GM12874 (cell line): ENCODE data around the gene TFIP11.

Source experiments
- TF ChIP-seq, protein P1 (sequence below): IDR thresholded peaks from 2 replicates; pipeline ENCODE4 v1.5.1; 2011; ENCODE audit warnings: low read depth, mild to moderate bottlenecking, control low read depth, low read length, moderate library complexity; ENCODE audit not compliant: insufficient read depth

TFIP11 gene

GRCh38 chr22:26482161-26482560 is 30.1 kb downstream of the TFIP11 start:
- TF ChIP-seq, protein P1, sequence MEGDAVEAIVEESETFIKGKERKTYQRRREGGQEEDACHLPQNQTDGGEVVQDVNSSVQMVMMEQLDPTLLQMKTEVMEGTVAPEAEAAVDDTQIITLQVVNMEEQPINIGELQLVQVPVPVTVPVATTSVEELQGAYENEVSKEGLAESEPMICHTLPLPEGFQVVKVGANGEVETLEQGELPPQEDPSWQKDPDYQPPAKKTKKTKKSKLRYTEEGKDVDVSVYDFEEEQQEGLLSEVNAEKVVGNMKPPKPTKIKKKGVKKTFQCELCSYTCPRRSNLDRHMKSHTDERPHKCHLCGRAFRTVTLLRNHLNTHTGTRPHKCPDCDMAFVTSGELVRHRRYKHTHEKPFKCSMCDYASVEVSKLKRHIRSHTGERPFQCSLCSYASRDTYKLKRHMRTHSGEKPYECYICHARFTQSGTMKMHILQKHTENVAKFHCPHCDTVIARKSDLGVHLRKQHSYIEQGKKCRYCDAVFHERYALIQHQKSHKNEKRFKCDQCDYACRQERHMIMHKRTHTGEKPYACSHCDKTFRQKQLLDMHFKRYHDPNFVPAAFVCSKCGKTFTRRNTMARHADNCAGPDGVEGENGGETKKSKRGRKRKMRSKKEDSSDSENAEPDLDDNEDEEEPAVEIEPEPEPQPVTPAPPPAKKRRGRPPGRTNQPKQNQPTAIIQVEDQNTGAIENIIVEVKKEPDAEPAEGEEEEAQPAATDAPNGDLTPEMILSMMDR: no peak

DNA sequence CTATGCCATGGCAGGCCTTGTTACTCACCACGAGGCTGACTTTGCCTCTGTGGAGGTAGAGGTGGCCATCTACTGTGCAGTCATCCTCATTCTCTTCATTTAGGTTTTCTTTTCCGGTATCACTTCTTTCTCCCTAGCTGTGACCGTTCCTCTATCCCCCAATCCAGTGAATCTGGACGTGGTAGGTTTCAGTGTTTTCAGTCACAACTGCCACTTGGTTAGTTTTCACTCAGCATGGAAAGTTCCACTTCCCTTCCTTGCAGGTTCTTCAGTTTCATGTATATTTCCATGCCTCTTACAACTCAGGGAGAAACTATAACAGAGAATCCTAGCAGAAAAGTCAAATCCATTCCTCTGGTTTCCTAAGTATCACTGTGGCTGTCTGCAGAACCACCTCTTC is 30.6 kb downstream of the TFIP11 start:
- TF ChIP-seq, protein P1: no peak

- TF ChIP-seq, protein P1: no peak
Observed at GRCh38 chr22:26481112-26481693, 31.1 kb downstream of the TFIP11 start.

GRCh38 chr22:26480611-26480932 is 31.7 kb downstream of the TFIP11 start:
- TF ChIP-seq, protein P1: no peak

DNA sequence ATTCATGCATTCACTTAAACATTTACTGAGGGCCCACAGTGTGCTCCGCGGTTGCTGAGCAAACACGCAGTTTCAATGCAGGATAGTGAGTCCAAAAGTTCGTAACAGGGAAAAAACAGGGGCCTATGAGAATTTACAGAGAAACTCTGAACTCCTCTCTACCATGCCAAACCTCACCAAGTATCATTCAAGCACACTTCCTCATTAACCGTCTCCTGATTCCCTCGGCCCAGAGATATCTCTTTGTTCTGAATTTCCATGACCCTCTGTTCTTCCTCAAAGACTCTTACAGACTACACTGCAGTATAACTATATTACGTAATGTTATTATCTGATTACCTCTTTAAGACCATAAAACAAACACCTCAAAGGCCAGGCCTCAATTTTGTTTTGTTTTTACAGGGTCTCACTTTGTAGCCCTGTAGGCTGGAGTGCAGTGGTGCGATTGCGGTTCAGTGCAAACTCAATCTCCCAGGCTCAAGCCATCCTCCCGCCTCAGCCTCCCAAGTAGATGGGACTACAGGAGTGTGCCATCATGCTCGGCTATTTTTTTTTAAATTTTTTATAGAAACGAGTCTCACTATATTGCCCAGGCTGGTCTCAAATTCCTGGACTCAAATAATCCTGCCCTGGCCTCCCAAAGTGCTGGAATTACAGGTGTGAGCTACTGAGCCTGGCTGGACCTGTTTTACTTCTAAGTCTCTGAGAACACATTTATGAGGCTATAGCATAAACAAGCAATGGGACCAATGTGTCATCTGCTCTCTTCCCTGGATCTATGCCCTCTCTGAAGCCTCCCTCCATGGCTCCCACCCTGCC is 32.3 kb downstream of the TFIP11 start:
- TF ChIP-seq, protein P1: no peak

GRCh38 chr22:26479043-26479791 is 33.1 kb downstream of the TFIP11 start:
- TF ChIP-seq, protein P1: no peak

GRCh38 chr22:26477341-26477731 is 34.9 kb downstream of the TFIP11 start:
- TF ChIP-seq, protein P1: no peak
